ENCODE measurements around the gene TRIM27.

DNA sequence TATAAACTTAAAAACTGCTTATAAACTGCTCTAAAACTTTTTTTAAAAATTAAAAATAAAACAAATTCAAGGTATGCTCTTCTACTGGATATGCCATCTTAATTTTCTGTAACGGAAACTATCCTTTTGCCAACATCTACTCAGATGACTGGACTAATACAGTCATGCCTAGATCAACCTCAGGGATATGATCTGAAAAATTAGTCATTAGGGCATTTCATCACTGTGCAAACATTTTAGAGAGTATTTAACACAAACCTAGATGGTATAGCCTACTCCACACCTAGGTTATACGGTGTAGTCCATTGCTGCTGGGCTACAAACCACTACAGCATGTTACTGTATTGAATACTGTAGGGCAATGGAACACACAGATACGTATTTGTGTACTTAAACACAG, 64.8 kb downstream of the TRIM27 start:
- TF ChIP-seq, protein P1, sequence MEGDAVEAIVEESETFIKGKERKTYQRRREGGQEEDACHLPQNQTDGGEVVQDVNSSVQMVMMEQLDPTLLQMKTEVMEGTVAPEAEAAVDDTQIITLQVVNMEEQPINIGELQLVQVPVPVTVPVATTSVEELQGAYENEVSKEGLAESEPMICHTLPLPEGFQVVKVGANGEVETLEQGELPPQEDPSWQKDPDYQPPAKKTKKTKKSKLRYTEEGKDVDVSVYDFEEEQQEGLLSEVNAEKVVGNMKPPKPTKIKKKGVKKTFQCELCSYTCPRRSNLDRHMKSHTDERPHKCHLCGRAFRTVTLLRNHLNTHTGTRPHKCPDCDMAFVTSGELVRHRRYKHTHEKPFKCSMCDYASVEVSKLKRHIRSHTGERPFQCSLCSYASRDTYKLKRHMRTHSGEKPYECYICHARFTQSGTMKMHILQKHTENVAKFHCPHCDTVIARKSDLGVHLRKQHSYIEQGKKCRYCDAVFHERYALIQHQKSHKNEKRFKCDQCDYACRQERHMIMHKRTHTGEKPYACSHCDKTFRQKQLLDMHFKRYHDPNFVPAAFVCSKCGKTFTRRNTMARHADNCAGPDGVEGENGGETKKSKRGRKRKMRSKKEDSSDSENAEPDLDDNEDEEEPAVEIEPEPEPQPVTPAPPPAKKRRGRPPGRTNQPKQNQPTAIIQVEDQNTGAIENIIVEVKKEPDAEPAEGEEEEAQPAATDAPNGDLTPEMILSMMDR (IDR thresholded peaks at IDR 0.05): no peak
- no peak for TF ChIP-seq POLR2AphosphoS5 (IDR thresholded peaks at IDR 0.05; ENCODE audit: insufficient read depth in 1 of 2, low read depth in 1 of 2)
